Measurements from ENCODE around the gene SLC39A5.
A peak's percentile ranks its signal among the peaks of the same experiment; 100 is the strongest.
"Not testable (repeated sequence)": the region's sequence is repeated elsewhere in the genome, so short reads cannot be mapped to it uniquely, and the experiment has no call there.

Gene SLC39A5

DNA sequence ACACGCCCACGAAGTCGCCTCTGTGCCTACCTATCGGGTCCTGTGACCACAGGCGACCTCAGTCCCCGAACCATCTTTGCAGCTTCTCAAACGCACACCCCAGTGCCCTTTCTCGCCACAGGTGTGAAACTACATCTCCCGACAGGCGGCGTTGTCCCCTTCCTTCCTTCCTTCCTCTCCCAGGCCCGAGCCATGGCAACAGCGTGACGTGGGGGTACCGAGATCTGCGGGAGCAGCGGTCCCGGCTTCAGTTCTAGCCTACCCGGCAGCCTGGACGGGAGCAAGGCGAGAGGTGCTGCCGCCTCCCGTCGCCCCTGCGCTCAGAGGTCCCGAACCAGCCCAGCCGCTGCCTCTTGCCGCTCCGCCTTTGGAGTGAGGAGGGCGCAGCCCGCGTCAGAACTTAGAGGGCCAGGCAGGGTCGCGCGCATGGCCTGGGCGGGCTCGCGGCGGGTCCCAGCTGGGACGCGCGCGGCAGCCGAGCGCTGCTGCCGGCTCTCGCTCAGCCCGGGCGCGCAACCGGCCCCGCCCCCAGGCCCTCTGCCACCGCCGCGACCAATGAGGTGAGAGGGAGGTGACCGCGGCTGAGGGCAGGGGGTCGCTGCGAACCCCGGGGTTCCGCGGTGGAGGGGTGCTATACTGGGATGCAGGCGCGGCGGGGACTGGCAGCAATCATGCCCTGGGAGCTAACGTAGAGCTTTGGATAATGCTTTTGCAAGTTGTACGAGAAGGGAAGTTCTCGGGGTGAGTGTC is 37.0 kb downstream of the SLC39A5 start, which contains the start of gene COQ10A:
Gene COQ10A (plus strand): TSS at position 250 of the 750 bp plus-strand sequence. CDS start 177 bp downstream, at position 427.
- Histone ChIP-seq H3K9ac (ENCODE audit: low read depth in 1 of 2, low read length in 2 of 2) (peak within 1 kb of the TSS; percentile 75 to 87), H3K4me1 (ENCODE audit: control insufficient read depth in 2 of 2, insufficient read depth in 2 of 2, low read length in 2 of 2) (peaks cover 10 to 11% of the 10 kb centered on the region in 2 donors), H3K36me3 (ENCODE audit: control insufficient read depth in 2 of 2, insufficient read depth in 2 of 2, low read length in 2 of 2) (peaks cover 7 to 21% of the 10 kb centered on the region in 2 donors), H3K27ac (ENCODE audit: low read depth in 2 of 2, low read length in 2 of 2) (peak within 1 kb of the TSS; percentile 87 to 98), H3K9me3 (ENCODE audit: control insufficient read depth in 2 of 2, low read length in 2 of 2) (no peaks in the 10 kb centered on the region), H3K4me3 (ENCODE audit: low read length in 2 of 2) (peak within 1 kb of the TSS; percentile 71 to 89), H3K27me3 (ENCODE audit: control insufficient read depth in 2 of 2, insufficient read depth in 2 of 2, low read length in 2 of 2) (no peaks in the 10 kb centered on the region)

DNA sequence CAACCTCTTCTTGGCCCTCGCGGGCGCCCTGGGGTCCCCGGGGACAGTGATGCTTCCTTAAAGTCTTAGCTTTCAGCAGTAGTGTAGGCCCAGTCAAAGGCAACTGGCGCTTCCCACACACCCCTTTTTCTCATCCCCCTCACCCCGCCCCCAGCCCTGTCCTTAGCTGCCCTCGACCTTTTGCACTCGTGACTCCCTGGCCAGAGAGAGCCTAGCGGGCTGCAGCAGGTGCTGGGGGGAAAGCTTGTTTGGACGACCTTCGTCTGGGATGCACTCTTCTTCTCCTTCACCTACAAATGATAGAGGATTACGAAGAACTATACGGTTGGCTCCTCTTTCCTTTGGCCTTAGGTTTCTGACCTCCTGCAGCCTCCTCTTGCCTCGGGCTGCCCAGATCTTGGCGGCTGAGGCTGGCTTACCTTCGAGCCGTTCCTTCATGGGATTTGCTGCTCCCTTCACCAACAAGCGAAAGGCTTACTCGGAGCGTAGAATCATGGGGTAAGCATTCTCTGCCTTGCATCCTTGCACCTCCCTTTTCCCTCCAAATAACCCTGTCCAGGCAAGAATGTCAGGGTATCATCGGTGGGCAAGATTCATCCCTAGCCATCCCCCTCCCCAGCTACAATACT is 37.7 kb downstream of the SLC39A5 start:
- peaks cover 10 to 11% of the 10 kb centered on the region in 2 donors for H3K4me1 ChIP-seq (ENCODE audit: control insufficient read depth in 2 of 2, insufficient read depth in 2 of 2, low read length in 2 of 2)
- peak overlapping the region in 1 of 2 donors; percentile 98 for H3K27ac ChIP-seq (ENCODE audit: low read depth in 2 of 2, low read length in 2 of 2)
- peak overlapping the region; percentile 71 to 89 for H3K4me3 ChIP-seq (ENCODE audit: low read length in 2 of 2)
- no peaks in the 10 kb centered on the region for H3K27me3 ChIP-seq (ENCODE audit: control insufficient read depth in 2 of 2, insufficient read depth in 2 of 2, low read length in 2 of 2)
- peaks cover 10 to 26% of the 10 kb centered on the region in 2 donors for H3K36me3 ChIP-seq (ENCODE audit: control insufficient read depth in 2 of 2, insufficient read depth in 2 of 2, low read length in 2 of 2)
- peak overlapping the region; percentile 75 to 87 for H3K9ac ChIP-seq (ENCODE audit: low read depth in 1 of 2, low read length in 2 of 2)
- no peaks in the 10 kb centered on the region for H3K9me3 ChIP-seq (ENCODE audit: control insufficient read depth in 2 of 2, low read length in 2 of 2)

GRCh38 chr12:56271031-56271430 is 41.2 kb downstream of the SLC39A5 start:
- no peak overlapping the region for H3K4me3 ChIP-seq (ENCODE audit: low read length in 2 of 2)
- no peak overlapping the region for H3K27ac ChIP-seq (ENCODE audit: low read depth in 2 of 2, low read length in 2 of 2)

GRCh38 chr12:56272468-56272867 is 42.6 kb downstream of the SLC39A5 start:
- H3K9ac ChIP-seq (ENCODE audit: low read depth in 1 of 2, low read length in 2 of 2); H3K4me1 ChIP-seq (ENCODE audit: control insufficient read depth in 2 of 2, insufficient read depth in 2 of 2, low read length in 2 of 2); H3K27ac ChIP-seq (ENCODE audit: low read depth in 2 of 2, low read length in 2 of 2); H3K4me3 ChIP-seq (ENCODE audit: low read length in 2 of 2); H3K27me3 ChIP-seq (ENCODE audit: control insufficient read depth in 2 of 2, insufficient read depth in 2 of 2, low read length in 2 of 2); H3K9me3 ChIP-seq (ENCODE audit: control insufficient read depth in 2 of 2, low read length in 2 of 2): not testable (repeated sequence)
- H3K36me3 ChIP-seq (ENCODE audit: control insufficient read depth in 2 of 2, insufficient read depth in 2 of 2, low read length in 2 of 2): peaks cover 39 to 60% of the 10 kb centered on the region in 2 donors

More at GRCh38 chr12:56271031-56271430, 41.2 kb downstream of the SLC39A5 start:
- no peak overlapping the region for H3K9ac ChIP-seq (ENCODE audit: low read depth in 1 of 2, low read length in 2 of 2)
- H3K27me3 ChIP-seq (ENCODE audit: control insufficient read depth in 2 of 2, insufficient read depth in 2 of 2, low read length in 2 of 2): no peaks in the 10 kb centered on the region
- H3K4me1 ChIP-seq (ENCODE audit: control insufficient read depth in 2 of 2, insufficient read depth in 2 of 2, low read length in 2 of 2): peaks cover 10 to 11% of the 10 kb centered on the region in 2 donors
- peaks cover 34 to 56% of the 10 kb centered on the region in 2 donors for H3K36me3 ChIP-seq (ENCODE audit: control insufficient read depth in 2 of 2, insufficient read depth in 2 of 2, low read length in 2 of 2)
- H3K9me3 ChIP-seq (ENCODE audit: control insufficient read depth in 2 of 2, low read length in 2 of 2): no peaks in the 10 kb centered on the region

- H3K4me1 ChIP-seq (ENCODE audit: control insufficient read depth in 2 of 2, insufficient read depth in 2 of 2, low read length in 2 of 2): no peaks in the 10 kb centered on the region
- H3K9me3 ChIP-seq (ENCODE audit: control insufficient read depth in 2 of 2, low read length in 2 of 2): no peaks in the 10 kb centered on the region
- no peak overlapping the region for H3K27ac ChIP-seq (ENCODE audit: low read depth in 2 of 2, low read length in 2 of 2)
- H3K4me3 ChIP-seq (ENCODE audit: low read length in 2 of 2): no peak overlapping the region
- H3K27me3 ChIP-seq (ENCODE audit: control insufficient read depth in 2 of 2, insufficient read depth in 2 of 2, low read length in 2 of 2): no peaks in the 10 kb centered on the region
- H3K9ac ChIP-seq (ENCODE audit: low read depth in 1 of 2, low read length in 2 of 2): no peak overlapping the region
- peaks cover 53 to 73% of the 10 kb centered on the region in 2 donors for H3K36me3 ChIP-seq (ENCODE audit: control insufficient read depth in 2 of 2, insufficient read depth in 2 of 2, low read length in 2 of 2)
Observed at GRCh38 chr12:56274299-56274698, 44.4 kb downstream of the SLC39A5 start.

DNA sequence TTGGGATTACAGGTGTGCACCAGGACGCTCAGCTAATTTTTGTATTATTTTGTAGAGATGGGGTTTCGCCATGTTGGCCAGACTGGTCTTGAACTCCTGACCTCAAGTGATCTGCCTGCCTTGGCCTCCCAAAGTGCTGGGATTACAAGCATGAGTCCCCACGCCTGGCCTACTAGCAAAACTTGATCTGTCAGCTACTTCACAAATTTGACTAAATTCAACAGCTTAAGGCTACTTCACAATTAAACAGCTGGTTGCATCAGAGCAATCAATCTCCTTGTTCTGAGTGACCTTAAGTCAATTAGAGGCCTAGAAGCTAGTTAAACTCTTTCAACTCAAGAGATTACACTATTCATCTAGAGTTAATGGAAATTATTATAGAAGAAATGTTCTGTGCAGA is 49.1 kb downstream of the SLC39A5 start:
- peaks cover 67 to 71% of the 10 kb centered on the region in 2 donors for H3K36me3 ChIP-seq (ENCODE audit: control insufficient read depth in 2 of 2, insufficient read depth in 2 of 2, low read length in 2 of 2)
- H3K27ac ChIP-seq (ENCODE audit: low read depth in 2 of 2, low read length in 2 of 2): no peak overlapping the region
- no peaks in the 10 kb centered on the region for H3K27me3 ChIP-seq (ENCODE audit: control insufficient read depth in 2 of 2, insufficient read depth in 2 of 2, low read length in 2 of 2)
- no peaks in the 10 kb centered on the region for H3K4me1 ChIP-seq (ENCODE audit: control insufficient read depth in 2 of 2, insufficient read depth in 2 of 2, low read length in 2 of 2)
- H3K4me3 ChIP-seq (ENCODE audit: low read length in 2 of 2): no peak overlapping the region
- H3K9me3 ChIP-seq (ENCODE audit: control insufficient read depth in 2 of 2, low read length in 2 of 2): no peaks in the 10 kb centered on the region
- no peak overlapping the region for H3K9ac ChIP-seq (ENCODE audit: low read depth in 1 of 2, low read length in 2 of 2)

GRCh38 chr12:56280849-56281248 is 51.0 kb downstream of the SLC39A5 start:
- no peak overlapping the region for H3K27ac ChIP-seq (ENCODE audit: low read depth in 2 of 2, low read length in 2 of 2)
- H3K4me1 ChIP-seq (ENCODE audit: control insufficient read depth in 2 of 2, insufficient read depth in 2 of 2, low read length in 2 of 2): no peaks in the 10 kb centered on the region
- peaks cover 60 to 62% of the 10 kb centered on the region in 2 donors for H3K36me3 ChIP-seq (ENCODE audit: control insufficient read depth in 2 of 2, insufficient read depth in 2 of 2, low read length in 2 of 2)
- no peak overlapping the region for H3K4me3 ChIP-seq (ENCODE audit: low read length in 2 of 2)
- no peak overlapping the region for H3K9ac ChIP-seq (ENCODE audit: low read depth in 1 of 2, low read length in 2 of 2)
- no peaks in the 10 kb centered on the region for H3K9me3 ChIP-seq (ENCODE audit: control insufficient read depth in 2 of 2, low read length in 2 of 2)
- no peaks in the 10 kb centered on the region for H3K27me3 ChIP-seq (ENCODE audit: control insufficient read depth in 2 of 2, insufficient read depth in 2 of 2, low read length in 2 of 2)

DNA sequence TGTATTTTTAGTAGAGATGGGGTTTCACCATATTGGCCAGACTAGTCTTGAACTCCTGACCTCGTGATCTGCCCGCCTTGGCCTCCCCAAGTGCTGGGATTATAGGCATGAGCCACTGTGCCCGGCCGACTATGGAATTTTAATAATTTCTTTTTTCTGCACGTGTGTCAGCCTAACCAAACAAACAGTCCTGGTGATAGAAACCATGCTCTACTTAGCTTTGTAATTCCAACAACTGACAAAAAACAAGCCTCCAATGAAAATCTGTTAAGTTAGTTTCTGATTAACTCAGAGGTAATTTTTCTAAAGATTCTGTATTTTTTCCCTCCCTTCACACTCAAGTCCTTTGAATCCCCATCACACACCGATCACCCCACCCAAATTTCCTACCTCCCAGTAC is 52.2 kb downstream of the SLC39A5 start:
- no peak overlapping the region for H3K27ac ChIP-seq (ENCODE audit: low read depth in 2 of 2, low read length in 2 of 2)
- H3K36me3 ChIP-seq (ENCODE audit: control insufficient read depth in 2 of 2, insufficient read depth in 2 of 2, low read length in 2 of 2): peaks cover 58% of the 10 kb centered on the region in 2 donors
- no peaks in the 10 kb centered on the region for H3K27me3 ChIP-seq (ENCODE audit: control insufficient read depth in 2 of 2, insufficient read depth in 2 of 2, low read length in 2 of 2)
- H3K4me3 ChIP-seq (ENCODE audit: low read length in 2 of 2): no peak overlapping the region
- H3K9ac ChIP-seq (ENCODE audit: low read depth in 1 of 2, low read length in 2 of 2): no peak overlapping the region
- H3K4me1 ChIP-seq (ENCODE audit: control insufficient read depth in 2 of 2, insufficient read depth in 2 of 2, low read length in 2 of 2): no peaks in the 10 kb centered on the region
- H3K9me3 ChIP-seq (ENCODE audit: control insufficient read depth in 2 of 2, low read length in 2 of 2): no peaks in the 10 kb centered on the region

DNA sequence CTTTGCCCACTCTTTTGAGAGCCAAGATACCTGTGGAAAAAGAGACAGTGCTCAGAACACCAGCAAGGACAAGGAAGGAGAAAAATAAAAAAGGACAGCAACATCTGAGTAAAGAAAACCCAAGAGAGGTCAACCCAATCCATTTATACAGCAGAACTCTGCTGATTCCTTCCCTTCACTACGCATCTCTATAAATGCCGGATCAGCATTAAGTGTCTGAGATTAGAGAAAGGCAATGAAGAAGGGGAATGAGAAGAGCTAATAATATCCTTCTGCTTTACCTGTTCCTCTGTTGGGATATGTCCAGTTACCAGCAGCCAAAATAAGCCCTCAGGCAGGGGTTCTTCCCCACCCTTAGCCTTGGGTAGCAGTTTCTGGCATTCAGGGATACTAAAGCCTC is 52.7 kb downstream of the SLC39A5 start:
- H3K27me3 ChIP-seq (ENCODE audit: control insufficient read depth in 2 of 2, insufficient read depth in 2 of 2, low read length in 2 of 2): no peaks in the 10 kb centered on the region
- no peaks in the 10 kb centered on the region for H3K9me3 ChIP-seq (ENCODE audit: control insufficient read depth in 2 of 2, low read length in 2 of 2)
- no peak overlapping the region for H3K27ac ChIP-seq (ENCODE audit: low read depth in 2 of 2, low read length in 2 of 2)
- no peak overlapping the region for H3K4me3 ChIP-seq (ENCODE audit: low read length in 2 of 2)
- peaks cover 57 to 58% of the 10 kb centered on the region in 2 donors for H3K36me3 ChIP-seq (ENCODE audit: control insufficient read depth in 2 of 2, insufficient read depth in 2 of 2, low read length in 2 of 2)
- no peaks in the 10 kb centered on the region for H3K4me1 ChIP-seq (ENCODE audit: control insufficient read depth in 2 of 2, insufficient read depth in 2 of 2, low read length in 2 of 2)
- no peak overlapping the region for H3K9ac ChIP-seq (ENCODE audit: low read depth in 1 of 2, low read length in 2 of 2)

DNA sequence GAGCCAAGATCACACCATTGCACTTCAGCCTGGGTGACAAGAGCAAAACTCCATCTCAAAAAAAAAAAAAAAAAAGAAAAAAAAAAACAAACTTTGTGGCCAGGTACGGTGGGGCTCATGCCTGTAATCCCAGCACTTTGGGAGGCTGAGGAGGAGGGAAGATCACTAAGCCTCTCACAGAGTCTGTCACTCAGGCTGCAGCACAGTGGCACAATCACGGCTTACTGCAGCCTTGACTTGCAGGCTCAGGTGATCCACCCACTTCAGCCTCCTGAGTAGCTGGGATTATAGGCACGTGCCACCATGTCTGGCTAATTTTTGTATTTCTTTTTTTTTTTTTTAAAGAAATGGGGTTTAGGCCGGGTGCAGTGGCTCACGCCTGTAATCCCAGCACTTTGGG is 54.4 kb downstream of the SLC39A5 start:
- H3K27me3 ChIP-seq (ENCODE audit: control insufficient read depth in 2 of 2, insufficient read depth in 2 of 2, low read length in 2 of 2); H3K4me1 ChIP-seq (ENCODE audit: control insufficient read depth in 2 of 2, insufficient read depth in 2 of 2, low read length in 2 of 2); H3K9ac ChIP-seq (ENCODE audit: low read depth in 1 of 2, low read length in 2 of 2); H3K27ac ChIP-seq (ENCODE audit: low read depth in 2 of 2, low read length in 2 of 2); H3K4me3 ChIP-seq (ENCODE audit: low read length in 2 of 2); H3K9me3 ChIP-seq (ENCODE audit: control insufficient read depth in 2 of 2, low read length in 2 of 2): not testable (repeated sequence)
- H3K36me3 ChIP-seq (ENCODE audit: control insufficient read depth in 2 of 2, insufficient read depth in 2 of 2, low read length in 2 of 2): peaks cover 44 to 49% of the 10 kb centered on the region in 2 donors
